CD14-positive monocyte (primary cell): ENCODE measurements around the gene PRR33. TPM values are rescaled to one million over a fixed set of nuclear protein-coding genes. Genes with fewer than 3 reads are reported as not detected.

Experiments used
- DNase-seq, 3 donors: peaks; one replicate each; pipeline ENCODE4 v3.0.0-alpha.2; 2011 to 2022
- H2AFZ ChIP-seq: 2 replicates; pipeline ENCODE4 v1.6.0; 2012; ENCODE audit warnings: mild to moderate bottlenecking, low read depth, low read length, inconsistent platforms; ENCODE audit not compliant: insufficient read depth, poor library complexity, severe bottlenecking
- H3K27ac ChIP-seq, 2 donors: 1 replicate in 1 of 2; 2 replicates in 1 of 2; pipeline ENCODE4 v1.5.1; 2012 to 2013; ENCODE audit warnings: low read length in 2 of 2, control low read depth in 1 of 2, inconsistent platforms in 1 of 2, low read depth in 1 of 2, mild to moderate bottlenecking in 1 of 2
- H3K27me3 ChIP-seq, 2 donors: one replicate each; pipeline versions ENCODE4 v1.6.0 to v1.6.1; 2011 to 2013; ENCODE audit warnings: low read length in 2 of 2; ENCODE audit not compliant: control insufficient read depth in 2 of 2, insufficient read depth in 2 of 2
- H3K36me3 ChIP-seq, 2 donors: replicated peaks in 1 of 2; 1 replicate in 1 of 2; 2 replicates in 1 of 2; pipeline versions ENCODE4 v1.5.1 to v1.6.1; 2012 to 2013; ENCODE audit warnings: low read length in 2 of 2, control low read depth in 1 of 2, inconsistent platforms in 1 of 2, mild to moderate bottlenecking in 1 of 2; ENCODE audit not compliant: insufficient read depth in 2 of 2, control insufficient read depth in 1 of 2
- H3K4me1 ChIP-seq, 2 donors: 1 replicate in 1 of 2; 2 replicates in 1 of 2; pipeline versions ENCODE4 v1.5.1 to v1.6.1; 2012 to 2013; ENCODE audit warnings: low read length in 2 of 2, control low read depth in 1 of 2, inconsistent platforms in 1 of 2, mild to moderate bottlenecking in 1 of 2, moderate library complexity in 1 of 2; ENCODE audit not compliant: insufficient read depth in 2 of 2, control insufficient read depth in 1 of 2
- H3K4me2 ChIP-seq: replicated peaks from 2 replicates; pipeline ENCODE3; 2012; ENCODE audit warnings: low read length, moderate library complexity, mild to moderate bottlenecking; ENCODE audit not compliant: poor library complexity, severe bottlenecking; ENCODE audit errors: extremely low read depth
- H3K4me3 ChIP-seq, 3 experiments: fragments of 200-600 bp in 1 of 3; sonication (generic) in 1 of 3; replicated peaks in 1 of 3; 1 replicate in 2 of 3; 2 replicates in 1 of 3; pipeline ENCODE4 v1.5.1; 2011 to 2013; ENCODE audit warnings: low read length in 3 of 3, mild to moderate bottlenecking in 3 of 3, control low read depth in 2 of 3, low read depth in 2 of 3, inconsistent platforms in 1 of 3, moderate library complexity in 1 of 3
- H3K79me2 ChIP-seq: 2 replicates; pipeline ENCODE4 v1.6.0; 2012; ENCODE audit warnings: mild to moderate bottlenecking, control low read depth, inconsistent platforms, low read length, moderate library complexity; ENCODE audit not compliant: insufficient read depth
- H3K9ac ChIP-seq: 2 replicates; pipeline ENCODE4 v1.6.0; 2017; ENCODE audit warnings: low read length, mild to moderate bottlenecking; ENCODE audit not compliant: insufficient read depth, poor library complexity, severe bottlenecking
- H3K9me3 ChIP-seq, 2 donors: replicated peaks in 1 of 2; 1 replicate in 1 of 2; 2 replicates in 1 of 2; pipeline versions ENCODE4 v1.5.1 to v1.6.1; 2012 to 2013; ENCODE audit warnings: low read length in 2 of 2, control low read depth in 1 of 2; ENCODE audit not compliant: control insufficient read depth in 1 of 2, insufficient read depth in 1 of 2
- H4K20me1 ChIP-seq: 2 replicates; pipeline ENCODE4 v1.6.0; 2012; ENCODE audit warnings: mild to moderate bottlenecking, low read length, control low read depth, moderate library complexity; ENCODE audit not compliant: insufficient read depth
- H3K27ac Mint-ChIP-seq, 7 donors: one replicate each; pipeline ENCODE4 v1.8.0; 2020; ENCODE audit warnings: mild to moderate bottlenecking in 7 of 7, mixed read lengths in 7 of 7, moderate library complexity in 6 of 7, inconsistent platforms in 2 of 7
- H3K27me3 Mint-ChIP-seq, 3 donors: one replicate each; pipeline ENCODE4 v1.8.0; 2021 to 2022; ENCODE audit warnings: low read depth in 3 of 3, mild to moderate bottlenecking in 3 of 3, mixed read lengths in 3 of 3, moderate library complexity in 3 of 3, inconsistent platforms in 1 of 3
- H3K36me3 Mint-ChIP-seq, 2 donors: one replicate each; pipeline ENCODE4 v1.8.0; 2020; ENCODE audit warnings: mixed read lengths in 2 of 2, inconsistent platforms in 1 of 2, mild to moderate bottlenecking in 1 of 2
- H3K4me1 Mint-ChIP-seq: one replicate; pipeline ENCODE4 v1.8.0; 2020; ENCODE audit warnings: mild to moderate bottlenecking, mixed read lengths
- H3K4me3 Mint-ChIP-seq, 2 donors: one replicate each; pipeline ENCODE4 v1.8.0; 2020; ENCODE audit warnings: mild to moderate bottlenecking in 2 of 2, mixed read lengths in 2 of 2, moderate library complexity in 1 of 2
- H3K9me3 Mint-ChIP-seq, 7 donors: one replicate each; pipeline ENCODE4 v1.8.0; 2020 to 2022; ENCODE audit warnings: mixed read lengths in 7 of 7, mild to moderate bottlenecking in 6 of 7, moderate library complexity in 6 of 7, inconsistent platforms in 2 of 7
- WGBS: methylation state at CpG from one replicate; pipeline ENCODE4 v1.1.5; 2013; ENCODE audit warnings: missing lambda C conversion rate; ENCODE audit not compliant: insufficient coverage; 5-methylcytosine and 5-hydroxymethylcytosine counted together
- intact Hi-C, 2 donors: fragments of 100-400 bp; cut with micrococcal nuclease; formaldehyde crosslinking; loops; one replicate each; pipeline versions ENCODE4 v1.15.0 to v1.15.1; 2023
- polyA plus RNA-seq, 3 donors: library from polyadenylated mRNA; depleted of rRNA in 1 of 3; unstranded in 2 of 3; stranded (reverse) in 1 of 3; fragments of 300-500 nt in 2 of 3; fragments of >200 nt in 1 of 3; fragmentation: Illumina TruSeq in 2 of 3; gene quantifications; 1 replicate in 2 of 3; 2 replicates in 1 of 3; pipeline ENCODE4 v1.2.3, GENCODE V29; 2012 to 2021
- TF ChIP-seq, protein P1 (sequence below): fragments of 200-600 bp; IDR thresholded peaks from one replicate; pipeline ENCODE4 v1.8.0; 2022; ENCODE audit warnings: antibody characterized with exemption, mild to moderate bottlenecking

Gene PRR33
- polyA plus RNA-seq, 3 donors = not detected

DNA sequence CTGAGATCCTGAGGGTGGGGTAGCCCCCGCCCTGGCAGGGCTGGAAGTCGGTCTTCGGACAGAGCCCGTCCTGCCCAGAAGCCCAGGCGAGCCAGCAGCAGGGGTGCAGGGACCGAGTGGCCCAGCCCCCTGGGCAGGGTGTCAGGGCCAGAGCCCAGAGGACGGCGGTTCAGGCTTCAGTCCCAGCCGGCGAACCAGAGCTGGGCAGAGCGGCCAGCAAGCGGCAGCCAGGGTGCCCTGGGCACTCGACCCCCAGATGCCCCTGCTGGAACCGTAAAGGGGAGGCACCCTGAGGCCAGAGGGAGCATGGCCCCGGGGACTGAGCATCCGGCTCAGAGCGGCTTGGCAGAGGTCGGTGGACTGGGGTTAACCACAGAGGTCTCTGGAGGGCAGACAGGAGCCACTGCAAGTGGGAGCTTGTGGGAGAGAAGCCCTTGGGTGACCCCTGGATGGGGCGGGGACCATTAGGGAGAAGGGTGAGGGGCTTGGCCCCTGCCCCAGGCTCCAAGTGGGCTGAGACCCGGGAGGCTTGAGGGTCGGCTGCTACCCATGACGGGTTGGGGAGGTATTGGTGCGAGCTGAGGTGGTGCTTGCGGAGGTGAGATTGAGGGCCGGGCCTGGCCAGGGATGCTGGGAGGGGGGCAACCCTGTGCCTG is 22.9 kb downstream of the PRR33 start:
- H3K4me2 ChIP-seq = no peak overlapping the region
- DNase-seq = no peak

GRCh38 chr11:1868056-1868635 is 23.5 kb downstream of the PRR33 start:
- 96% methylated on average over 9 of the region's 14 CpGs for WGBS
- peaks cover 96% of the 10 kb centered on the region for H3K79me2 ChIP-seq

More for the DNA sequence above, 22.9 kb downstream of the PRR33 start:
- WGBS = 87% methylated on average over 25 of the region's 25 CpGs
- Histone ChIP-seq H3K4me3 (no peak overlapping the region), H3K4me1 (peaks cover 14 to 41% of the 10 kb centered on the region in 2 donors), H4K20me1 (peaks cover 100% of the 10 kb centered on the region), H2AFZ (no peak overlapping the region), H3K79me2 (peaks cover 94% of the 10 kb centered on the region), H3K9me3 (no peaks in the 10 kb centered on the region), H3K27ac (no peak overlapping the region), H3K27me3 (no peaks in the 10 kb centered on the region), H3K36me3 (peaks cover 41 to 62% of the 10 kb centered on the region in 2 donors), H3K9ac (no peak overlapping the region)
- Mint-ChIP-seq H3K27me3 (peaks cover 1 to 12% (median 8%) of the 10 kb centered on the region in 3 donors), H3K27ac (peak overlapping the region in 2 of 7 donors; percentile 25 to 41), H3K4me1 (peaks cover 39% of the 10 kb centered on the region), H3K9me3 (peaks cover 0 to 2% (median 0%) of the 10 kb centered on the region in 7 donors), H3K4me3 (no peak overlapping the region), H3K36me3 (peaks cover 55 to 72% of the 10 kb centered on the region in 2 donors)
- TF ChIP-seq, protein P1, sequence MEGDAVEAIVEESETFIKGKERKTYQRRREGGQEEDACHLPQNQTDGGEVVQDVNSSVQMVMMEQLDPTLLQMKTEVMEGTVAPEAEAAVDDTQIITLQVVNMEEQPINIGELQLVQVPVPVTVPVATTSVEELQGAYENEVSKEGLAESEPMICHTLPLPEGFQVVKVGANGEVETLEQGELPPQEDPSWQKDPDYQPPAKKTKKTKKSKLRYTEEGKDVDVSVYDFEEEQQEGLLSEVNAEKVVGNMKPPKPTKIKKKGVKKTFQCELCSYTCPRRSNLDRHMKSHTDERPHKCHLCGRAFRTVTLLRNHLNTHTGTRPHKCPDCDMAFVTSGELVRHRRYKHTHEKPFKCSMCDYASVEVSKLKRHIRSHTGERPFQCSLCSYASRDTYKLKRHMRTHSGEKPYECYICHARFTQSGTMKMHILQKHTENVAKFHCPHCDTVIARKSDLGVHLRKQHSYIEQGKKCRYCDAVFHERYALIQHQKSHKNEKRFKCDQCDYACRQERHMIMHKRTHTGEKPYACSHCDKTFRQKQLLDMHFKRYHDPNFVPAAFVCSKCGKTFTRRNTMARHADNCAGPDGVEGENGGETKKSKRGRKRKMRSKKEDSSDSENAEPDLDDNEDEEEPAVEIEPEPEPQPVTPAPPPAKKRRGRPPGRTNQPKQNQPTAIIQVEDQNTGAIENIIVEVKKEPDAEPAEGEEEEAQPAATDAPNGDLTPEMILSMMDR = no peak
- intact Hi-C loops = no loop called here

More at GRCh38 chr11:1868056-1868635, 23.5 kb downstream of the PRR33 start:
- intact Hi-C loops = no loop called here
- H3K9ac ChIP-seq = no peak overlapping the region
- peaks cover 21 to 48% of the 10 kb centered on the region in 2 donors for H3K4me1 ChIP-seq
- peaks cover 53 to 72% of the 10 kb centered on the region in 2 donors for H3K36me3 Mint-ChIP-seq
- peaks cover 100% of the 10 kb centered on the region for H4K20me1 ChIP-seq
- H3K4me1 Mint-ChIP-seq = peaks cover 37% of the 10 kb centered on the region
- no peaks in the 10 kb centered on the region for H3K9me3 ChIP-seq
- H3K27ac ChIP-seq = no peak overlapping the region
- no peak overlapping the region for H3K4me3 Mint-ChIP-seq
- peaks cover 3 to 12% (median 8%) of the 10 kb centered on the region in 3 donors for H3K27me3 Mint-ChIP-seq
- no peak overlapping the region for H2AFZ ChIP-seq
- no peak overlapping the region for H3K27ac Mint-ChIP-seq
- no peak for DNase-seq
- no peaks in the 10 kb centered on the region for H3K27me3 ChIP-seq
- peaks cover 42 to 62% of the 10 kb centered on the region in 2 donors for H3K36me3 ChIP-seq
- H3K9me3 Mint-ChIP-seq = peaks cover 0 to 2% (median 0%) of the 10 kb centered on the region in 7 donors
- H3K4me3 ChIP-seq = no peak overlapping the region
- H3K4me2 ChIP-seq = no peak overlapping the region
- TF ChIP-seq, protein P1 = no peak
